ENCODE measurements around the gene UGCG.

- TF ChIP-seq CTCF (IDR thresholded peaks at IDR 0.05) (no peak), EZH2phosphoT487 (IDR thresholded peaks at IDR 0.05) (no peak), EZH2 (IDR thresholded peaks at IDR 0.05) (no peak)
Measured at GRCh38 chr9:111860443-111860842, 36.2 kb upstream of the UGCG start.

Data from neural progenitor cell (in vitro differentiated cells).